ENCODE results near the gene PCDH11X.
"Not testable (repeated sequence)": the region's sequence is repeated elsewhere in the genome, so short reads cannot be mapped to it uniquely, and the experiment has no call there.

PCDH11X gene, protein sequence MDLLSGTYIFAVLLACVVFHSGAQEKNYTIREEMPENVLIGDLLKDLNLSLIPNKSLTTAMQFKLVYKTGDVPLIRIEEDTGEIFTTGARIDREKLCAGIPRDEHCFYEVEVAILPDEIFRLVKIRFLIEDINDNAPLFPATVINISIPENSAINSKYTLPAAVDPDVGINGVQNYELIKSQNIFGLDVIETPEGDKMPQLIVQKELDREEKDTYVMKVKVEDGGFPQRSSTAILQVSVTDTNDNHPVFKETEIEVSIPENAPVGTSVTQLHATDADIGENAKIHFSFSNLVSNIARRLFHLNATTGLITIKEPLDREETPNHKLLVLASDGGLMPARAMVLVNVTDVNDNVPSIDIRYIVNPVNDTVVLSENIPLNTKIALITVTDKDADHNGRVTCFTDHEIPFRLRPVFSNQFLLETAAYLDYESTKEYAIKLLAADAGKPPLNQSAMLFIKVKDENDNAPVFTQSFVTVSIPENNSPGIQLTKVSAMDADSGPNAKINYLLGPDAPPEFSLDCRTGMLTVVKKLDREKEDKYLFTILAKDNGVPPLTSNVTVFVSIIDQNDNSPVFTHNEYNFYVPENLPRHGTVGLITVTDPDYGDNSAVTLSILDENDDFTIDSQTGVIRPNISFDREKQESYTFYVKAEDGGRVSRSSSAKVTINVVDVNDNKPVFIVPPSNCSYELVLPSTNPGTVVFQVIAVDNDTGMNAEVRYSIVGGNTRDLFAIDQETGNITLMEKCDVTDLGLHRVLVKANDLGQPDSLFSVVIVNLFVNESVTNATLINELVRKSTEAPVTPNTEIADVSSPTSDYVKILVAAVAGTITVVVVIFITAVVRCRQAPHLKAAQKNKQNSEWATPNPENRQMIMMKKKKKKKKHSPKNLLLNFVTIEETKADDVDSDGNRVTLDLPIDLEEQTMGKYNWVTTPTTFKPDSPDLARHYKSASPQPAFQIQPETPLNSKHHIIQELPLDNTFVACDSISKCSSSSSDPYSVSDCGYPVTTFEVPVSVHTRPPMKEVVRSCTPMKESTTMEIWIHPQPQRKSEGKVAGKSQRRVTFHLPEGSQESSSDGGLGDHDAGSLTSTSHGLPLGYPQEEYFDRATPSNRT (N-terminal part only)

GRCh38 chrX:91779135-91779534 lies at the start of gene PCDH11X:
PCDH11X (plus strand) TSS chrX:91779375; CDS start chrX:91835505, 56,130 bp downstream.
- peak; percentile 86 for DNase-seq
- in situ Hi-C loops (cut with MboI; ENCODE audit: low pct_unique_long_range_greater_than_20kb, low sequenced_read_pairs): not testable (repeated sequence)

DNA sequence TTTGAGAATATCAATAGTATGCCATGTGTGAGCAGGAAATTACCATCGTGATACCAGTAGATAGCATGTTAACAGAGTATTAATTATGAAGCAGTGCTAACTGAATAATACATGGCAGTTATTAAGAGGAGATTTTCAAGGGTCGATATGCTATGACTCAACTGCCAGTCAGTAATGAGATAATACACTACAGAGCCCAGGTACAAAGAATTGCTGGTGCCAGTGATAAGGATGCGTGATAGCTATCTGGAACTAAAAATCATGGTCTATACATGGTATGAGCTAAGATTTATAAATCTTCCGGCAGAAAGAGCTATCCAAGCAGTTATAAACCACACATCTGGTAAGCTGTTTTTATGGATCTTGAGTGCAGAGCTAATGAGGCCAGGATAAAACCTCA lies 31.7 kb upstream of the PCDH11X start:
- DNase-seq; in situ Hi-C loops (cut with MboI; ENCODE audit: low pct_unique_long_range_greater_than_20kb, low sequenced_read_pairs): not testable (repeated sequence)

GRCh38 chrX:91753022-91753421 lies 26.2 kb upstream of the PCDH11X start:
- DNase-seq; in situ Hi-C loops (cut with MboI; ENCODE audit: low pct_unique_long_range_greater_than_20kb, low sequenced_read_pairs): not testable (repeated sequence)

GRCh38 chrX:91770619-91771488 lies 8.3 kb upstream of the PCDH11X start:
- in situ Hi-C loops (cut with MboI; ENCODE audit: low pct_unique_long_range_greater_than_20kb, low sequenced_read_pairs); DNase-seq: not testable (repeated sequence)

DNA sequence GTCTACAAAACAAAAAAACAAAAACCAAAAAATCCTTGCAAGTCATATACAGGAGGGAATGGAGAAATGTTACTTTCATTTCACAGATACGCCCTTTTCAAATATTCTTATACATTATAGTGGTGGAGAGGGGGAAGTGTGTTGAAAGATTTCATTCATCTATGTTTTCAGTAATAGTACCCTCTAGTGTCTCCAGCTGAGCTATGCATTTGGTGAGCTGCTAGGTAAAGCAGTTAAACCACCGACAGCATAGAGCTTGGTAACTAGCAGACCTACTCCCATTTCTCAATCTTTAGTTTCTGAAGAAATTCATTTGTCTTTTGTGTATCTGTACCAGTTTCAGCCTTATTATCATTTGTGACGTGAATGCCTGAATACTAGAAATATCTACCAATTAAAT lies 5.2 kb upstream of the PCDH11X start:
- in situ Hi-C loops (cut with MboI; ENCODE audit: low pct_unique_long_range_greater_than_20kb, low sequenced_read_pairs): not testable (repeated sequence)
- peak; percentile 11 for DNase-seq

GRCh38 chrX:91780008-91780407 lies 833 bp downstream of the PCDH11X start:
- in situ Hi-C loops (cut with MboI; ENCODE audit: low pct_unique_long_range_greater_than_20kb, low sequenced_read_pairs): not testable (repeated sequence)
- peak; percentile 37 for DNase-seq

DNA sequence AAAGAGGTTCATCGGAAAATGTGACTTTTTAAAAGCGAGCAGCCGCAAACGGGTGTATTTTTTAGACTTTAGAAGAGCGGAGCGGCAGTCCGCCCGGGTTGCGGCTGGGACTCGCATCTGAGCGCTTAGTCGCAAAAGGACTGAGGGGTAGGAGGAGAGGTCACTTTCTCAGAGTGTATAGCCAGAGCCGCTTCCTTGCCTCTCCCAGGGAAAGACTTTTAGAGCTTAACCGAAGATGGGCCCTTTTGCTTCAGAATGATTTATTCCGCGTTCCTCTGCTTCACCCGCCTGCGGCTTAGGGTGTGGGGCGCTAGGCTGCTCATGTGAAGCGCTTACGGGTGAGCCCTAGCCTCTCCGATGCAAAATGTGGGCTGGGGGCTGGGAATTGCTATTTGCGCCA lies 1.5 kb downstream of the PCDH11X start:
- in situ Hi-C loops (cut with MboI; ENCODE audit: low pct_unique_long_range_greater_than_20kb, low sequenced_read_pairs); DNase-seq: not testable (repeated sequence)

DNA sequence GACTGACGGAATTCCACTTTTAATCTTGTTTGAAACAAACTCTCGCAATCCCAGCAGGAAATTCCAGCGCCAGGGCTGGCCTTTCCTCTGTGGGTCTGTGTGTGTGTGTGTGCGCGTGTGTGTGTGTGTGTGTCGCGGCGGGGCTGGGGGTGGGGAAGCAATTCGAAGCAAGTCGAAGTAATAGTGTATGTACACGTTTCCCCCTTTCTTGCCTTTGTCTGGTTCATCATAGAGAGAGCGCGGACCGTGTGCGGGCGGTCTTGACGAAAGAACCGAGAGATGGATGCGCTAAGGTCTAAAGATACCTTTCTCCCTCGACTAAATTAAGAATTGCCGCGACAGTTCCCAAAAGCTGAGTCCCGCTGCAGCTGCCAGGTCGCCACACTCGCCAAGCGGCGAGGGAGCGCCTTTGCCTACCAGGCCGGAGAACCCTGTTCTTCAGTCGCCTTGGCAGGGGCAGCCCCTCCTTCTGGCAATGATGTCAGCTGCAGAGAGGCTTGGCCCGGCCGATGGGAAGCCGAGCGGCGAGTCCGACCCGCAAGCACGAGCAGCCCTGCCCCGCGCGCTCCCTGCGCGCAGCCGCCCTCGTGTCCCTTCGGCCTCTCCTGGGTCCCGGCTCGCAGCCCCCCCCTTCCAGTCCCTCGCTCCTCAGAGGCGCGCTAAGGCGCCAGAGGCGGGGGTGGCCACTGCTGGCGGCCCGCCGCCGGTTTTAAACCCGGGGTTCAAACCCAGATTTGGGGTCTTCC lies 2.6 kb downstream of the PCDH11X start:
- in situ Hi-C loops (cut with MboI; ENCODE audit: low pct_unique_long_range_greater_than_20kb, low sequenced_read_pairs): not testable (repeated sequence)

DNA sequence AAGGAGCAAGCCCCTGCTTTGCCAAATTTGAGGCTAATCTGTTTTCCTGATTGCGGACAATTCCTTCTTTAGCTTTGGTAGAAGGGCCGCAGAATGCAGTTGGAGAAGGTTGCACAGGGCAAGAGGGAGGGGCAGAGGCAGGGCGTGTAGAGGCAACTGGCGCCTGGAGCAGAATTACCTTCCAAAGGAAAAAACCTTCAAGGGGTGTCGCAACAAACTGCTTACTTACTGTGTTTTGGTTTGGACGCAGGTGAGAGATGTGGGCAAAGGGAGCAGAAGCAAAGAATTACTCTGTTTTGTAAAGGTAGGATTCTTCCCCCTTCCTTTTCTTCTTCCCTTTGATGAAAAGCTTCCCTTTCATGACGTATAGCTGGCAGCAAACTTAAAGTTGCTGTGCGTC lies 3.6 kb downstream of the PCDH11X start:
- in situ Hi-C loops (cut with MboI; ENCODE audit: low pct_unique_long_range_greater_than_20kb, low sequenced_read_pairs); DNase-seq: not testable (repeated sequence)

More for the DNA sequence above, 2.6 kb downstream of the PCDH11X start:
- DNase-seq: not testable (repeated sequence)

DNA sequence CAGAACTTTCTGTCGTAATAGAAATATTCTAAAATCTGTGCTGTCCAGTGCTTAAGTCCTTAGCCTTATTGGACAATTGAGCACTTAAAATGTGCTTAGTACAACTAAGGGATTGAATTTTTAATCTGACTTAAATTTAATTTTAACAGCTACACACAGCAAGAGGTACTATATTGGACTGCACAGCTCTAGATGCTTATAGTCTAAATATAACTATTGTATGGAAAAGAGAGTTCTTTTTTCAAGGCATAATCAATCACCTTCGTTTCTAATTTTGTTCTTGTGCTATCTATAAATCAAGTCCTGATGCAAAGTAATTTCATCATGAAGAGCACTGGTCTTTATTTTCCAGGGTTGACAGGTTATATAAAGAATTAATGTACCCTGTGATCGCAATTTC lies 38.4 kb downstream of the PCDH11X start:
- DNase-seq; in situ Hi-C loops (cut with MboI; ENCODE audit: low pct_unique_long_range_greater_than_20kb, low sequenced_read_pairs): not testable (repeated sequence)

DNA sequence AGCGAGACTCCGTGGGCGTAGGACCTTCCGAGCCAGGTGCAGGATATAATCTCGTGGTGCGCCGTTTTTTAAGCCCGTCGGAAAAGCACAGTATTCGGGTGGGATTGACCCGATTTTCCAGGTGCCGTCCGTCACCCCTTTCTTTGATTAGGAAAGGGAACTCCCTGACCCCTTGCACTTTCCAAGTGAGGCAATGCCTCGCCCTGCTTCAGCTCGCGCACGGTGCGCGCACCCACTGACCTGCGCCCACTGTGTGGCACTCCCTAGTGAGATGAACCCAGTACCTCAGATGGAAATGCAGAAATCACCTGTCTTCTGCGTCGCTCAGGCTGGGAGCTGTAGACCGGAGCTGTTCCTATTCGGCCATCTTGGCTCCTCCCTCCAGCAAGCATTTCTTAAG lies 46.1 kb downstream of the PCDH11X start:
- in situ Hi-C loops (cut with MboI; ENCODE audit: low pct_unique_long_range_greater_than_20kb, low sequenced_read_pairs): not testable (repeated sequence)

More for the DNA sequence above, 46.1 kb downstream of the PCDH11X start:
- DNase-seq: not testable (repeated sequence)

All from KBM-7 (cell line).